SH-SY5Y (cell line): ENCODE results near the gene PCA3.

ENCODE experiments used
- GATA2 ChIP-seq: IDR thresholded peaks from 2 replicates; pipeline ENCODE4 v1.6.1; 2011; ENCODE audit warnings: mild to moderate bottlenecking, low read depth, low read length
- GATA3 ChIP-seq: IDR thresholded peaks from 2 replicates; pipeline ENCODE4 v1.6.1; 2011; ENCODE audit warnings: low read depth, mild to moderate bottlenecking, low read length, moderate library complexity

PCA3 gene

DNA sequence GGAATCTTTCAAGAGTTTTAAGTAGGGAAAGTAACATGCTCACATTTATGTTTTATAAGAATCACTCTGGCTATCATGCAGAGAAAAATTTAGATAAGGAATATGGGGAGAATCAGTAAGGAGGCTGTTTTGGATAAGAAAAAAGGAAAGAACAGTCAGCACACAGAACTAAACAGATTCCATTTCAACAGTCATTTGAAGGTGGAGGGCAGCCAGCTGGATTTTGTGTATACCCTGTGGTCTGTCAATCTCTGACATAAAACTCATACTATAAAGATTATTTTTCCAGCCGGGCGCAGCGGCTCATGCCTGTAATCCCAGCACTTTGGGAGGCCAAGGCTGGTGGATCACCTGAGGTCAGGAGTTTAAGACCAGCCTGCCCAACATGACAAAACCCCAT is 64.2 kb downstream of the PCA3 start:
- no peak for TF ChIP-seq GATA2
- TF ChIP-seq GATA3: no peak

DNA sequence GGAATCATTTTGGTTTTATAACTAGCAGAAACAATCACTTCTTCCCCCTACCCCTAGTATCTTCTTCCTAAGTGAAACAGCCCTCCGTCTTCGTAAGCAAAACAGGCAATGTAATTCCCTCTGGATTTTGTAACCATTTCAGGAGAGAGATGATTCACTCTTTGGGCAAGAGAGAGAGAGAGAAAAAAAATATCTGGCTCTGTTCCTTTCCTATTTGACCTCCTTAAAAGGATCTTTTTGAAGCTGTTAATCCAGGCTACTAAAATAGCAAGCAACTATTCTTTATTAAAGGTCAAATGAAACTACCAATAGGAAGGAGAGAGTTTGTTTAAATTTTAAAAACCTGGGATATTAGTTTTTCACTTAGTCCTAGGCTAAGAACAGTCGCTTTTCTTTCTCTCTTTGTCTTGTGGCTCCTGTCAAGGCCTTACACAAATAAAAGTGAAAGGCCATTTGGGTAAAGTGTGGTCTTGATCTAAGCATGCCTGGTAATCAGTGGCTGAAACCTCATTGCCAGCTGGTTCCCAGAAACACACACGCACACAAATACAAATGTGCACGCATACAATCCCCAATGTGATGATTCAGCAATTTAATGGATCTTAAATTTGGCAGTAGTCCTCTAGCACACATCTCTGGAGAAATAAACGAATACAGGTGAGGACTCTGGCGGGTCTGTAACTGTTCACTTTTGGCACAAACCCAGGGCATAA is 71.5 kb downstream of the PCA3 start:
- no peak for TF ChIP-seq GATA2
- TF ChIP-seq GATA3: no peak
